HCT116 (cell line): ENCODE data around the gene MYO3B. TPM values are rescaled to one million over a fixed set of nuclear protein-coding genes. Genes with fewer than 3 reads are reported as not detected.

Source experiments
- ATAC-seq: fragments of 200-7000 bp; cut with Tn5 transposase; 2 replicates; pipeline ENCODE4 v1.9.1; 2020; ENCODE audit warnings: mild to moderate bottlenecking, moderate library complexity
- BruUV-seq: library from RNA; stranded (reverse); fragments of 400-500 nt; replicated peaks from 2 replicates; lab custom pipeline; 2021; lab: Mats Ljungman, UMichigan
- CTCF ChIA-PET: fragments of 300-600 bp; sonication (Branson Sonifier 250); formaldehyde crosslinking; loops from one replicate; lab custom pipeline; 2021; ENCODE audit warnings: antibody characterized with exemption; lab: Charles Lee
- POLR2A ChIA-PET: fragments of 300-600, 350-600 bp; sonication (Branson Sonifier 250); formaldehyde crosslinking; loops from one replicate; lab custom pipeline; 2021; ENCODE audit warnings: antibody characterized with exemption; lab: Charles Lee
- RAD21 ChIA-PET, 2 experiments: fragments of 300-600 bp; sonication (Branson Sonifier 250); formaldehyde crosslinking; loops; one replicate each; lab custom pipeline; 2023; ENCODE audit warnings: low total read pairs in 2 of 2; ENCODE audit not compliant: uncharacterized antibody in 2 of 2, unreplicated experiment in 2 of 2, low non-redundant PET in 1 of 2; lab: Charles Lee
- DNase-seq: peaks from one replicate; pipeline ENCODE4 v3.0.0-alpha.2; 2010; ENCODE audit warnings: low read depth, low spot score
- H2AFZ ChIP-seq: fragments of 200-600 bp; shearing (Covaris generic), sonication (generic); 2 replicates; pipeline ENCODE4 v1.6.1; 2017; ENCODE audit warnings: low read depth, mixed run types, mixed read lengths, antibody characterized with exemption, low read length; ENCODE audit not compliant: poor library complexity, severe bottlenecking
- H3K27ac ChIP-seq: 2 replicates; pipeline ENCODE4 v1.5.1; 2012; ENCODE audit warnings: low read depth, low read length
- H3K27me3 ChIP-seq: fragments of 200-600 bp; sonication (generic); 2 replicates; pipeline ENCODE4 v1.6.1; 2016; ENCODE audit warnings: mixed run types, low read length, mixed read lengths; ENCODE audit not compliant: insufficient read depth
- H3K36me3 ChIP-seq, 2 experiments: fragments of 200-500 bp in 1 of 2; fragments of 200-600 bp in 1 of 2; sonication (Bioruptor generic) in 1 of 2; sonication (generic) in 1 of 2; 2 replicates each; pipeline versions ENCODE4 v1.5.1 to v1.6.1; 2014 to 2016; ENCODE audit warnings: low read length in 2 of 2, inconsistent platforms in 1 of 2, mixed read lengths in 1 of 2, mixed run types in 1 of 2; ENCODE audit not compliant: insufficient read depth in 2 of 2, control insufficient read depth in 1 of 2
- H3K4me1 ChIP-seq, 2 experiments: fragments of 200-600 bp in 1 of 2; sonication (generic) in 1 of 2; 2 replicates each; pipeline versions ENCODE4 v1.5.1 to v1.6.1; 2012 to 2017; ENCODE audit warnings: low read length in 2 of 2, inconsistent platforms in 1 of 2, mild to moderate bottlenecking in 1 of 2, mixed read lengths in 1 of 2, mixed run types in 1 of 2, moderate library complexity in 1 of 2; ENCODE audit not compliant: insufficient read depth in 2 of 2, control insufficient read depth in 1 of 2
- H3K4me2 ChIP-seq: fragments of 200-600 bp; sonication (generic); 2 replicates; pipeline ENCODE4 v1.6.1; 2017; ENCODE audit warnings: mixed run types, low read length, mixed read lengths
- H3K4me3 ChIP-seq, 2 experiments: fragments of 200-600 bp in 1 of 2; sonication (generic) in 1 of 2; replicated peaks in 1 of 2; 2 replicates each; pipeline ENCODE4 v1.5.1; 2011 to 2016; ENCODE audit warnings: low read length in 2 of 2, control low read depth in 1 of 2, low read depth in 1 of 2, mild to moderate bottlenecking in 1 of 2, mixed read lengths in 1 of 2, mixed run types in 1 of 2
- H3K79me2 ChIP-seq: fragments of 200-600 bp; sonication (generic); 2 replicates; pipeline ENCODE4 v1.6.1; 2017; ENCODE audit warnings: mild to moderate bottlenecking, mixed run types, low read length, moderate library complexity, mixed read lengths; ENCODE audit not compliant: insufficient read depth
- H3K9ac ChIP-seq: fragments of 200-600 bp; sonication (generic); 2 replicates; pipeline ENCODE4 v1.6.1; 2016; ENCODE audit warnings: low read length, mixed read lengths
- H3K9me2 ChIP-seq: fragments of 200-600 bp; sonication (generic), shearing (Covaris generic); 2 replicates; pipeline ENCODE4 v1.6.1; 2017; ENCODE audit warnings: mixed run types, mild to moderate bottlenecking, moderate library complexity; ENCODE audit not compliant: insufficient read depth
- H3K9me3 ChIP-seq, 2 experiments: fragments of 200-500 bp in 1 of 2; fragments of 200-600 bp in 1 of 2; sonication (Bioruptor generic) in 1 of 2; sonication (generic) in 1 of 2; 2 replicates each; pipeline ENCODE4 v1.6.1; 2014 to 2017; ENCODE audit warnings: low read length in 2 of 2, mixed read lengths in 2 of 2, inconsistent platforms in 1 of 2, low read depth in 1 of 2, mild to moderate bottlenecking in 1 of 2, mixed run types in 1 of 2, moderate library complexity in 1 of 2; ENCODE audit not compliant: control insufficient read depth in 1 of 2, insufficient read depth in 1 of 2
- H4K20me1 ChIP-seq: fragments of 200-600 bp; sonication (generic), shearing (Covaris generic); 2 replicates; pipeline ENCODE4 v1.6.1; 2017; ENCODE audit warnings: mixed run types, mild to moderate bottlenecking, moderate library complexity; ENCODE audit not compliant: insufficient read depth
- CBX3 ChIP-seq: IDR thresholded peaks from 2 replicates; pipeline ENCODE4 v1.6.1; 2012; ENCODE audit warnings: low read depth
- EGR1 ChIP-seq: IDR thresholded peaks from 2 replicates; pipeline ENCODE4 v1.6.1; 2012; ENCODE audit warnings: low read depth
- ELF1 ChIP-seq: IDR thresholded peaks from 2 replicates; pipeline ENCODE4 v1.6.1; 2012; ENCODE audit warnings: low read depth, borderline replicate concordance
- JUND ChIP-seq: IDR thresholded peaks from 2 replicates; pipeline ENCODE4 v1.6.1; 2012
- POLR2A ChIP-seq: IDR thresholded peaks from 2 replicates; pipeline ENCODE4 v1.7.0; 2011; ENCODE audit warnings: borderline replicate concordance; ENCODE audit not compliant: insufficient read depth, insufficient read length; ENCODE audit errors: extremely low read depth
- RAD21 ChIP-seq: IDR thresholded peaks from 2 replicates; pipeline ENCODE4 v1.6.1; 2012; ENCODE audit warnings: low read depth, mild to moderate bottlenecking
- SP1 ChIP-seq: IDR thresholded peaks from 2 replicates; pipeline ENCODE4 v1.6.1; 2012; ENCODE audit warnings: low read depth
- SRF ChIP-seq: IDR thresholded peaks from 2 replicates; pipeline ENCODE4 v1.6.1; 2012; ENCODE audit warnings: low read depth
- YY1 ChIP-seq: IDR thresholded peaks from 2 replicates; pipeline ENCODE4 v1.6.1; 2011; ENCODE audit warnings: low read length, low read depth, moderate library complexity, mild to moderate bottlenecking; ENCODE audit not compliant: insufficient replicate concordance; ENCODE audit errors: extremely low read depth
- ZFX ChIP-seq: fragments of 450-650 bp; IDR thresholded peaks from 2 replicates; pipeline ENCODE4 v1.6.1; 2017
- ZNF274 ChIP-seq: fragments of 200-500 bp; sonication (Bioruptor generic); IDR thresholded peaks from 2 replicates; pipeline ENCODE4 v1.6.1; 2014; ENCODE audit warnings: mild to moderate bottlenecking, low read depth, low read length, inconsistent platforms
- intact Hi-C: fragments of 100-400 bp; cut with micrococcal nuclease; formaldehyde crosslinking; loops from 2 replicates; pipeline ENCODE4 v1.10.0; 2022
- total RNA-seq: library from RNA; stranded (reverse); gene quantifications from one replicate; pipeline ENCODE4 v1.2.1, GENCODE V29; 2021; ENCODE audit not compliant: unreplicated experiment
- TF ChIP-seq, protein P1 (sequence below): IDR thresholded peaks from 2 replicates; pipeline ENCODE4 v1.6.1; 2012
- TF ChIP-seq, protein P2 (sequence below): IDR thresholded peaks from 2 replicates; pipeline ENCODE4 v1.6.1; 2012
- TF ChIP-seq, protein P3 (sequence below): IDR thresholded peaks from 2 replicates; pipeline ENCODE4 v1.6.1; 2011; ENCODE audit warnings: mild to moderate bottlenecking, low read length, moderate library complexity; ENCODE audit not compliant: insufficient replicate concordance; ENCODE audit errors: extremely low read depth

Gene MYO3B
- total RNA-seq, 1 experiment from 2014 or later = not detected

DNA sequence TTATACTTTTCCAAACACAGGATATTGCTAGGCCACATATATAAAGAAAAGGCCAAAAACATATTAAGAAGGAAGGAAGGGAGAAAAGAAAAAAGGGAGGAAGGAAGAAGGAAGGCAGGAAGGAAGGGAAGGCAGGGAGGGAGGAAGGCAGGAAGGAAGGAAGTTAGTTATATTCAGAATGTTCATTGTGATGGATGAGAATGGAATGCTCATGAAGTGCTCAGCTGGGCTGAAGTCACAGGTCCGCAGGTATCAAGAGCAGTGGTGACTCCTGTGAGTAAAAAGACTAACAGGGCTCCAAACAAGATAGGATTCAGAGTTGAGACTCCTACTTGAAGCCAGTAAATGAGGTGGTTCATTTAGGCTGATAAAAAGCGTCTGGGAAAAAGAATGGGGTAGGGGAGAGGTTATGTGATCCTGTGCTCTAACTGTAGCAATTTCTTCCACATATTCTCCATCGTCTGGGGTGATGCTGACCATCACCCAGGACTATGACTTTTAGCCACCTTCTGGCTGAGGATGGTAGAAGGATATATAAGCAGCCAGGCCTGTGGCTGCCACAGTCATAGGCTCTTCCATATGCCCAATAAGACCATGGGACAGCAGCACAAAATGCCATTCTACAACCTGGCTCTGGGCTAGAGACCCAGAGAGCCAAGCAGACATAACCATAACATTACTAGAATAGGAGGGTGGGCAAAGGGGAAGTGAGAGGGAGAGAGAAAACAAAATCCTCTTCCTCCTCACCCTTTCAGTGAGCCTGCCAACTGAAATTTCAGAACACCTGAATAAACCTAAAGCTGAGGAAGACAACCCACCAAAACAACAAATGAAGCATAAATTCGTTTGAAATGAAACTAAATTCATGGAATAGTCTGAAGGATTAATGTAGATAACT is 173.2 kb downstream of the MYO3B start:
- H3K27me3 ChIP-seq = no peaks in the 10 kb centered on the region
- no peak overlapping the region for H3K9ac ChIP-seq
- H3K4me3 ChIP-seq = no peak overlapping the region
- TF ChIP-seq YY1 = no peak
- TF ChIP-seq ZNF274 = no peak
- TF ChIP-seq POLR2A = no peak
- CTCF ChIA-PET = interaction anchor here (1.4 kb wide), 1 partner anchor 10 kb away, joined by 7 read pairs; no protein-coding TSS in a partner anchor
- no peak overlapping the region for H3K4me2 ChIP-seq
- H3K9me3 ChIP-seq = no peaks in the 10 kb centered on the region
- DNase-seq (no peak), ATAC-seq (no peak)
- no TSS peak for BruUV-seq
- no peak overlapping the region for H2AFZ ChIP-seq
- H3K79me2 ChIP-seq = no peaks in the 10 kb centered on the region
- H3K4me1 ChIP-seq = no peaks in the 10 kb centered on the region
- H3K36me3 ChIP-seq = no peaks in the 10 kb centered on the region
- no peaks in the 10 kb centered on the region for H4K20me1 ChIP-seq
- H3K9me2 ChIP-seq = no peaks in the 10 kb centered on the region; the same call in 1 of the 2 replicates
- RAD21 ChIA-PET = no interaction called here
- H3K27ac ChIP-seq = no peak overlapping the region
- POLR2A ChIA-PET = no interaction called here
- intact Hi-C loops = no loop called here

DNA sequence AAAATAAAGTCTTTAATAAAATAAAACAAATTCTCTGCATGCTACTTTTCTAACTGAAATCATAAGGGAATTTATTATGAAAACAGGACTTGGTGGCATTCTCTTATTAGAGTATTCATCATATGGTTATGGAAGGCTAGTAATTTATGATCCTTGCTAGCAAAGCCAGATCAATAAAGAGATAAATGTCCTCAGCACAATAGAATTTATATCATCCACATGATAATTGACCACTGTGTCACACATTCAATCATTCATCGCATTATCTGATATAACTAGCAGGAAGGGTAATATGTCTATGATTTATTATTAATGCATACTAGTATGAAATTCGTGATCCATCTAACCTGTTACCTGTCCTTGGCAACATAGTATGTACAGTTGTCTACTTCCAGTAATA is 175.8 kb downstream of the MYO3B start:
- Histone ChIP-seq H2AFZ (no peak overlapping the region), H3K9me3 (no peaks in the 10 kb centered on the region), H3K4me2 (no peak overlapping the region), H3K9ac (no peak overlapping the region), H3K27me3 (no peaks in the 10 kb centered on the region), H4K20me1 (no peaks in the 10 kb centered on the region), H3K9me2 (no peaks in the 10 kb centered on the region; the same call in 1 of the 2 replicates), H3K79me2 (no peaks in the 10 kb centered on the region), H3K36me3 (no peaks in the 10 kb centered on the region), H3K4me1 (no peaks in the 10 kb centered on the region), H3K4me3 (no peak overlapping the region), H3K27ac (no peak overlapping the region)
- no peak for ATAC-seq
- ChIA-PET POLR2A (no interaction called here), CTCF (no interaction called here), RAD21 (no interaction called here)
- intact Hi-C loops = no loop called here
- BruUV-seq = no TSS peak
- no peak for DNase-seq
- TF ChIP-seq CBX3 (no peak), ZNF274 (no peak), ELF1 (no peak), SP1 (no peak), ZFX (no peak), POLR2A (no peak), JUND (no peak), EGR1 (no peak), SRF (no peak), RAD21 (no peak)
- TF ChIP-seq, protein P1, sequence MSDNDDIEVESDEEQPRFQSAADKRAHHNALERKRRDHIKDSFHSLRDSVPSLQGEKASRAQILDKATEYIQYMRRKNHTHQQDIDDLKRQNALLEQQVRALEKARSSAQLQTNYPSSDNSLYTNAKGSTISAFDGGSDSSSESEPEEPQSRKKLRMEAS = no peak
- TF ChIP-seq, protein P2, sequence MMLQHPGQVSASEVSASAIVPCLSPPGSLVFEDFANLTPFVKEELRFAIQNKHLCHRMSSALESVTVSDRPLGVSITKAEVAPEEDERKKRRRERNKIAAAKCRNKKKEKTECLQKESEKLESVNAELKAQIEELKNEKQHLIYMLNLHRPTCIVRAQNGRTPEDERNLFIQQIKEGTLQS = no peak
- TF ChIP-seq, protein P3, sequence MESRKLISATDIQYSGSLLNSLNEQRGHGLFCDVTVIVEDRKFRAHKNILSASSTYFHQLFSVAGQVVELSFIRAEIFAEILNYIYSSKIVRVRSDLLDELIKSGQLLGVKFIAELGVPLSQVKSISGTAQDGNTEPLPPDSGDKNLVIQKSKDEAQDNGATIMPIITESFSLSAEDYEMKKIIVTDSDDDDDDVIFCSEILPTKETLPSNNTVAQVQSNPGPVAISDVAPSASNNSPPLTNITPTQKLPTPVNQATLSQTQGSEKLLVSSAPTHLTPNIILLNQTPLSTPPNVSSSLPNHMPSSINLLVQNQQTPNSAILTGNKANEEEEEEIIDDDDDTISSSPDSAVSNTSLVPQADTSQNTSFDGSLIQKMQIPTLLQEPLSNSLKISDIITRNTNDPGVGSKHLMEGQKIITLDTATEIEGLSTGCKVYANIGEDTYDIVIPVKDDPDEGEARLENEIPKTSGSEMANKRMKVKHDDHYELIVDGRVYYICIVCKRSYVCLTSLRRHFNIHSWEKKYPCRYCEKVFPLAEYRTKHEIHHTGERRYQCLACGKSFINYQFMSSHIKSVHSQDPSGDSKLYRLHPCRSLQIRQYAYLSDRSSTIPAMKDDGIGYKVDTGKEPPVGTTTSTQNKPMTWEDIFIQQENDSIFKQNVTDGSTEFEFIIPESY = no peak
